Liver (tissue), 9 donors: ENCODE measurements around the gene PBX4. TPM values are rescaled to one million over a fixed set of nuclear protein-coding genes. Genes with fewer than 3 reads are reported as not detected.

Experiments
- DNase-seq: peaks from one replicate; pipeline ENCODE4 v3.0.0-alpha.2; 2017; ENCODE audit warnings: low spot score
- H3K27ac ChIP-seq, 2 donors: one replicate each; pipeline ENCODE4 v1.7.0; 2013; ENCODE audit warnings: inconsistent platforms in 2 of 2, low read length in 2 of 2, control low read depth in 1 of 2, low read depth in 1 of 2, mild to moderate bottlenecking in 1 of 2
- H3K27me3 ChIP-seq, 4 donors: one replicate each; pipeline versions ENCODE4 v1.6.1 to v1.7.0; 2013; ENCODE audit warnings: low read length in 3 of 4, inconsistent platforms in 1 of 4, mild to moderate bottlenecking in 1 of 4, moderate library complexity in 1 of 4; ENCODE audit not compliant: control insufficient read depth in 4 of 4, insufficient read depth in 4 of 4
- H3K36me3 ChIP-seq, 4 donors: one replicate each; pipeline versions ENCODE4 v1.6.1 to v1.7.0; 2013; ENCODE audit warnings: low read length in 3 of 4, mild to moderate bottlenecking in 3 of 4, low read depth in 1 of 4, moderate library complexity in 1 of 4; ENCODE audit not compliant: control insufficient read depth in 4 of 4, insufficient read depth in 3 of 4
- H3K4me1 ChIP-seq, 4 donors: one replicate each; pipeline versions ENCODE4 v1.6.1 to v1.7.0; 2013; ENCODE audit warnings: low read length in 3 of 4, mild to moderate bottlenecking in 3 of 4, moderate library complexity in 1 of 4; ENCODE audit not compliant: control insufficient read depth in 4 of 4, insufficient read depth in 4 of 4
- H3K4me3 ChIP-seq, 3 donors: one replicate each; pipeline versions ENCODE4 v1.6.1 to v1.7.0; 2013; ENCODE audit warnings: low read length in 3 of 3, control low read depth in 1 of 3, low read depth in 1 of 3, mild to moderate bottlenecking in 1 of 3
- H3K9ac ChIP-seq, 2 donors: one replicate each; pipeline ENCODE4 v1.7.0; 2013; ENCODE audit warnings: low read length in 2 of 2, mild to moderate bottlenecking in 2 of 2, moderate library complexity in 2 of 2, control low read depth in 1 of 2, low read depth in 1 of 2
- H3K9me3 ChIP-seq, 4 donors: one replicate each; pipeline versions ENCODE4 v1.6.1 to v1.7.0; 2013; ENCODE audit warnings: low read length in 3 of 4; ENCODE audit not compliant: control insufficient read depth in 4 of 4
- ATF3 ChIP-seq: IDR thresholded peaks from 2 replicates; pipeline ENCODE4 v1.6.1; 2016; ENCODE audit warnings: antibody characterized with exemption
- CTCF ChIP-seq: fragments of 150-350 bp; IDR thresholded peaks from 2 replicates; pipeline ENCODE4 v1.5.1; 2017; ENCODE audit warnings: improper control_type of control experiment, low read depth, low read length; ENCODE audit not compliant: missing input control
- EGR1 ChIP-seq, 2 donors: IDR thresholded peaks; 2 replicates each; pipeline ENCODE4 v1.6.1; 2016 to 2018; ENCODE audit warnings: antibody characterized with exemption in 2 of 2, low read depth in 2 of 2
- FOXA1 ChIP-seq: IDR thresholded peaks from 2 replicates; pipeline ENCODE4 v1.6.1; 2016; ENCODE audit warnings: antibody characterized with exemption
- FOXA2 ChIP-seq: IDR thresholded peaks from 2 replicates; pipeline ENCODE4 v1.6.1; 2016; ENCODE audit warnings: antibody characterized with exemption
- GABPA ChIP-seq, 2 donors: IDR thresholded peaks in 1 of 2; conservative IDR thresholded peaks in 1 of 2; 2 replicates each; pipeline ENCODE4 v1.6.1; 2016; ENCODE audit warnings: antibody characterized with exemption in 2 of 2, mild to moderate bottlenecking in 1 of 2, moderate library complexity in 1 of 2
- HNF4A ChIP-seq, 2 donors: conservative IDR thresholded peaks; 2 replicates each; pipeline ENCODE4 v1.6.1; 2016; ENCODE audit warnings: antibody characterized with exemption in 2 of 2, mild to moderate bottlenecking in 2 of 2
- HNF4G ChIP-seq: IDR thresholded peaks from 2 replicates; pipeline ENCODE4 v1.6.1; 2016; ENCODE audit warnings: antibody characterized with exemption
- JUND ChIP-seq, 2 donors: IDR thresholded peaks; 2 replicates each; pipeline ENCODE4 v1.6.1; 2016; ENCODE audit warnings: antibody characterized with exemption in 2 of 2
- MAX ChIP-seq: IDR thresholded peaks from 2 replicates; pipeline ENCODE4 v1.6.1; 2016; ENCODE audit warnings: antibody characterized with exemption
- NR2F2 ChIP-seq: IDR thresholded peaks from 2 replicates; pipeline ENCODE4 v1.6.1; 2016; ENCODE audit warnings: antibody characterized with exemption
- RAD21 ChIP-seq, 2 donors: IDR thresholded peaks; 2 replicates each; pipeline ENCODE4 v1.6.1; 2016; ENCODE audit warnings: antibody characterized with exemption in 2 of 2, mild to moderate bottlenecking in 2 of 2
- REST ChIP-seq: IDR thresholded peaks from 2 replicates; pipeline ENCODE4 v1.6.1; 2016; ENCODE audit warnings: antibody characterized with exemption, mild to moderate bottlenecking
- RXRA ChIP-seq, 2 donors: IDR thresholded peaks; 2 replicates each; pipeline ENCODE4 v1.6.1; 2017 to 2018; ENCODE audit warnings: antibody characterized with exemption in 2 of 2, mild to moderate bottlenecking in 1 of 2
- SP1 ChIP-seq: IDR thresholded peaks from 2 replicates; pipeline ENCODE4 v1.6.1; 2018; ENCODE audit warnings: antibody characterized with exemption, mild to moderate bottlenecking
- TAF1 ChIP-seq: conservative IDR thresholded peaks from 2 replicates; pipeline ENCODE4 v1.6.1; 2016; ENCODE audit warnings: antibody characterized with exemption, mild to moderate bottlenecking
- YY1 ChIP-seq: IDR thresholded peaks from 2 replicates; pipeline ENCODE4 v1.6.1; 2016; ENCODE audit warnings: antibody characterized with exemption, mild to moderate bottlenecking
- ZBTB33 ChIP-seq: IDR thresholded peaks from 2 replicates; pipeline ENCODE4 v1.6.1; 2016; ENCODE audit warnings: antibody characterized with exemption
- WGBS: extraction: QIAGEN DNeasy Blood & Tissue Kit; methylation state at CpG from one replicate; pipeline ENCODE4 v1.1.7; 2013; 5-methylcytosine and 5-hydroxymethylcytosine counted together
- polyA plus RNA-seq, 2 donors: library from polyadenylated mRNA; stranded (reverse) in 1 of 2; unstranded in 1 of 2; fragments of 200-250 nt in 1 of 2; fragments of >200 nt in 1 of 2; fragmentation: Nextera tagmentation in 1 of 2; extraction: Ambion mirVana in 1 of 2; gene quantifications; one replicate each; pipeline versions ENCODE4 v1.2.1 to v1.2.3, GENCODE V29; 2013 to 2015
- total RNA-seq, 2 donors: library from RNA; depleted of rRNA; stranded (reverse); fragments of >200 nt; gene quantifications; one replicate each; pipeline ENCODE4 v1.2.3, GENCODE V29; 2014
- donor health status: healthy.
- donor health status: healthy.
- donor health status: healthy.
- donor health status: healthy.
- donor health status: healthy.

Gene PBX4
- total and polyA plus RNA-seq, 4 donors = 0.19 to 0.59 (median 0.21) TPM; not detected in 1

- DNase-seq = no peak
- peaks cover 0 to 3% (median 0%) of the 10 kb centered on the region in 4 donors for H3K36me3 ChIP-seq
- H3K27me3 ChIP-seq = peaks cover 0 to 2% (median 0%) of the 10 kb centered on the region in 4 donors
- peak overlapping the region in 1 of 3 donors; percentile 44 for H3K4me3 ChIP-seq
- no peak for TF ChIP-seq YY1
- no peak for TF ChIP-seq RAD21 (IDR thresholded peaks at IDR 0.05)
- TF ChIP-seq GABPA (IDR thresholded peaks at IDR 0.05 in 1 of 2, conservative IDR thresholded peaks at IDR 0.05 in 1 of 2) = no peak
- no peak for TF ChIP-seq REST
- TF ChIP-seq SP1 = no peak
- no peak for TF ChIP-seq MAX
- no peak for TF ChIP-seq ZBTB33
- TF ChIP-seq HNF4G = no peak
- no peak for TF ChIP-seq FOXA2
- TF ChIP-seq CTCF = no peak
- no peak for TF ChIP-seq EGR1 (IDR thresholded peaks at IDR 0.05; ENCODE audit: low read depth in 2 of 2)
- no peak for TF ChIP-seq TAF1
- no peak for TF ChIP-seq RXRA (IDR thresholded peaks at IDR 0.05)
- TF ChIP-seq FOXA1 = no peak
- TF ChIP-seq NR2F2 = no peak
- TF ChIP-seq ATF3 = no peak
- no peak for TF ChIP-seq HNF4A (conservative IDR thresholded peaks at IDR 0.05)
- no peak for TF ChIP-seq JUND (IDR thresholded peaks at IDR 0.05)
- H3K4me1 ChIP-seq = peaks cover 0 to 8% (median 3%) of the 10 kb centered on the region in 4 donors
- no peak overlapping the region for H3K9ac ChIP-seq
- 16% methylated on average over 51 of the region's 51 CpGs for WGBS
- peak overlapping the region in 1 of 2 donors; percentile 28 for H3K27ac ChIP-seq
- no peaks in the 10 kb centered on the region for H3K9me3 ChIP-seq
These were observed 10.1 kb upstream of the PBX4 start for GRCh38 chr19:19628501-19629134.
